Testis (tissue), 2 donors: ENCODE measurements around the gene PDILT.

Source experiments
- POLR2A ChIP-seq: fragments of 450-650 bp; IDR thresholded peaks from one replicate; pipeline ENCODE4 v1.6.1; 2017; ENCODE audit warnings: antibody characterized with exemption, mild to moderate bottlenecking, moderate library complexity
- TF ChIP-seq, protein P1 (sequence below), 3 experiments: fragments of 450-650 bp in 2 of 3; fragments of 200-600 bp in 1 of 3; sonication (generic) in 1 of 3; IDR thresholded peaks; one replicate each; pipeline ENCODE4 v1.5.1; 2016 to 2019; ENCODE audit warnings: antibody characterized with exemption in 3 of 3, mild to moderate bottlenecking in 2 of 3, moderate library complexity in 1 of 3

DNA sequence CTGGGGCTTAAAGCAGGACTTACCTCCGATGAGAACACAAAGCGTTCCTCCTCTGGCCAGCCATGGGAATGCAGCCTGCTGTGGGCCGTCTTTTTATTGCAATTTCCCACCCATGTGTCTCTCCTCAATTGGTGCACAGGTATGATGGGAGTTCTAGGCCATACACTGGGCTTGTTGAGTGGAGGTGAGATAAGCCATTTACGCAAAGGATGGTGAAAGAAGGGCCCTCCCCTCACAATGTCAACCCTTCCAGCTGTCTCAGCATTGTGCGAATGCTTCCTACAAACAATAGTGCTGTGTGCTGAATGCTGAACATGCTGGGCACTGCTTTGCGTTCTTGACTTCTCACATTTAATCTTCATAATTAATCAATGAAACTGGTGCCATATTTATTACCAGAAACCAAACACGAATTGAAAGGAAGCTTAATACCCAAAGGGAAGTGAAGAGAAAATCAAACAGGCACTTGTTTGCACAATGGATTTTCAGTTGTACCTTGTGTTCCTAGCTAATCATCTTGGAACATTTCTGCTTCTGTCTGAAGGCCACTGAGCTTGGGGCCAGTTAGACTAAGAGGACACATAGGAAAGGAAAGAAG is 77.0 kb downstream of the PDILT start, which contains the start of gene GP2:
- TF ChIP-seq, protein P1, sequence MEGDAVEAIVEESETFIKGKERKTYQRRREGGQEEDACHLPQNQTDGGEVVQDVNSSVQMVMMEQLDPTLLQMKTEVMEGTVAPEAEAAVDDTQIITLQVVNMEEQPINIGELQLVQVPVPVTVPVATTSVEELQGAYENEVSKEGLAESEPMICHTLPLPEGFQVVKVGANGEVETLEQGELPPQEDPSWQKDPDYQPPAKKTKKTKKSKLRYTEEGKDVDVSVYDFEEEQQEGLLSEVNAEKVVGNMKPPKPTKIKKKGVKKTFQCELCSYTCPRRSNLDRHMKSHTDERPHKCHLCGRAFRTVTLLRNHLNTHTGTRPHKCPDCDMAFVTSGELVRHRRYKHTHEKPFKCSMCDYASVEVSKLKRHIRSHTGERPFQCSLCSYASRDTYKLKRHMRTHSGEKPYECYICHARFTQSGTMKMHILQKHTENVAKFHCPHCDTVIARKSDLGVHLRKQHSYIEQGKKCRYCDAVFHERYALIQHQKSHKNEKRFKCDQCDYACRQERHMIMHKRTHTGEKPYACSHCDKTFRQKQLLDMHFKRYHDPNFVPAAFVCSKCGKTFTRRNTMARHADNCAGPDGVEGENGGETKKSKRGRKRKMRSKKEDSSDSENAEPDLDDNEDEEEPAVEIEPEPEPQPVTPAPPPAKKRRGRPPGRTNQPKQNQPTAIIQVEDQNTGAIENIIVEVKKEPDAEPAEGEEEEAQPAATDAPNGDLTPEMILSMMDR (IDR thresholded peaks at IDR 0.05): no peak
- TF ChIP-seq POLR2A: no peak
